Body of pancreas (tissue), 4 donors: ENCODE measurements around the gene DNAJC5G. TPM values are rescaled to one million over a fixed set of nuclear protein-coding genes. Genes with fewer than 3 reads are reported as not detected.

Experiments used
- ATAC-seq: fragments of 150-250 bp; one replicate; pipeline ENCODE4 v1.9.1; 2016
- DNase-seq, 4 donors: peaks; one replicate each; pipeline ENCODE4 v3.0.0-alpha.2; 2019
- H3K27ac ChIP-seq, 4 donors: fragments of 200-600 bp; sonication (generic); 1 replicate in 3 of 4; 2 replicates in 1 of 4; pipeline versions ENCODE4 v1.5.1 to v1.6.1; 2016 to 2019; ENCODE audit warnings: mild to moderate bottlenecking in 1 of 4, mixed read lengths in 1 of 4, moderate library complexity in 1 of 4
- H3K27me3 ChIP-seq, 2 donors: fragments of 200-600 bp; sonication (generic); one replicate each; pipeline ENCODE4 v1.6.0; 2016; ENCODE audit warnings: mild to moderate bottlenecking in 1 of 2
- H3K36me3 ChIP-seq, 2 donors: fragments of 200-600 bp; sonication (generic); replicated peaks in 1 of 2; 2 replicates each; pipeline ENCODE4 v1.5.1; 2016; ENCODE audit warnings: low read depth in 2 of 2; ENCODE audit not compliant: insufficient read depth in 1 of 2
- H3K4me1 ChIP-seq: fragments of 200-600 bp; sonication (generic); one replicate; pipeline ENCODE4 v1.6.0; 2016
- H3K4me3 ChIP-seq, 2 donors: fragments of 200-600 bp; sonication (generic); 1 replicate in 1 of 2; 2 replicates in 1 of 2; pipeline ENCODE4 v1.5.1; 2016 to 2019
- H3K9me3 ChIP-seq, 3 donors: fragments of 200-600 bp; sonication (generic); 1 replicate in 2 of 3; 2 replicates in 1 of 3; pipeline ENCODE4 v1.5.1; 2016
- CTCF ChIP-seq, 7 experiments: fragments of 450-650 bp in 4 of 7; fragments of 200-600 bp in 3 of 7; sonication (generic) in 3 of 7; IDR thresholded peaks; one replicate each; pipeline ENCODE4 v1.5.1; 2016 to 2019; ENCODE audit warnings: antibody characterized with exemption in 7 of 7
- POLR2A ChIP-seq, 3 donors: fragments of 450-650 bp; IDR thresholded peaks; one replicate each; pipeline ENCODE4 v1.6.1; 2016; ENCODE audit warnings: antibody characterized with exemption in 3 of 3, mild to moderate bottlenecking in 2 of 3
- WGBS, 2 donors: methylation state at CpG; one replicate each; pipeline ENCODE4 v1.1.5; 2017; 5-methylcytosine and 5-hydroxymethylcytosine counted together
- intact Hi-C: fragments of 100-400 bp; cut with DNase I; formaldehyde crosslinking; loops from one replicate; pipeline ENCODE4 v1.15.1; 2023
- total RNA-seq, 2 donors: library from RNA; depleted of rRNA; stranded (reverse); fragments of >200 nt; gene quantifications; one replicate each; pipeline ENCODE4 v1.1.0, GENCODE V29; 2016

Gene DNAJC5G
- total RNA-seq, 2 donors from 2014 or later = 1.3 TPM; not detected in 1

GRCh38 chr2:27261926-27262298 lies 13.3 kb upstream of the DNAJC5G start:
- WGBS, 2 donors = 8 to 16% methylated on average over 16 to 18 of the region's 40 CpGs
- Histone ChIP-seq H3K4me3 (no peak overlapping the region), H3K4me1 (peaks cover 37% of the 10 kb centered on the region), H3K9me3 (no peaks in the 10 kb centered on the region), H3K36me3 (no peaks in the 10 kb centered on the region), H3K27me3 (peaks cover 0 to 41% of the 10 kb centered on the region in 2 donors), H3K27ac (no peak overlapping the region)
- DNase-seq (no peak), ATAC-seq (no peak)
- TF ChIP-seq POLR2A (IDR thresholded peaks at IDR 0.05) (no peak), CTCF (IDR thresholded peaks at IDR 0.05) (no peak)
- intact Hi-C loops = no loop called here

DNA sequence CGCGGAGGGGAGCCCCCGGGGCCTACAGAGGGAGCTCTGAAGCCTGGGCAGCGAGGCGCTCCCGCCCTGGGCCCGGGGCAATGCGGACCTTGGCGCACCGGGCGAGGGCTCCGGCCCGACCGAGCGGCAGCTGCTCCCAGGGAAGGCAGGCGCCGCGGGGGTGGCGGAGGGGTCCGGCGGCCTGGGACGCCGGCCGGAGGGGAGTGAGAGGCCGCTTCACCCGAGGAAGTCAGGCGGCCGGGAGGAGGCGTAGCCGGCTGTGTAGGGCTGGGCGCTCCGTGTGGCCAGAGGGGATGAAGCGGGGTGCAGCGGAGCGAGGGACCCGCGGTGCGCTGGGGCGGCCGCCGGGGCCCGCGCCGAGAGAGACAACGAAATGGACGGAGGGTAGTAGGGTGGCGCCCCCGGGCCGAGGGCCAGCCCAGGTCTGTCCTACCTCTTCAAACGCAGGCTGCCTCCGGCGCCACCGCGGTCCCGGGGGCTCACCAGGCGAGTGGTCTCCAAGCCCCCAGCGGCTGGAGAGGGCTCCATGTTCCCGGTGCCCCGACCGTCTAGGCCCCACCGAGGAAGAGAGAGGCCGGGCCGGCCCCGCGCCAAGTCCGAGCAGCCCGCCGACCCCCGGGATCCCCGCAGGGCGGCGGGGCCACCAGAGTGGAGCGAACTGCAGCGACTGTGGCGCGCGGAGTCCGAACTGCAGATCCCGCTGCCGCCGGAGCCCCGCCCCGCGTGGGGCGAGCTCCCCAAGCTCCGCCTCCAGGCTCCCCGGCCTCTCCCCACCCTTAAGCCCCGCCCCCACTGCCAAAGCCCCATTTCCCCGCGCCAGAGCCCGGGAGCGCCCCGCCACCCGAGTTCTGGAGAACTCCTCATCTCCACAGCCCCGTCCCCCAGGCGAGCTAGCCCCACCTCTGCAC lies 12.6 kb upstream of the DNAJC5G start, which contains the start of gene SLC30A3:
TSS of gene SLC30A3 (minus strand) at position 669 of the 908 bp plus-strand sequence. CDS start at position 528, 141 bp downstream.
- Histone ChIP-seq H3K27me3 (peaks cover 0 to 44% of the 10 kb centered on the region in 2 donors), H3K9me3 (no peaks in the 10 kb centered on the region), H3K4me3 (peak within 1 kb of the TSS; percentile 22 to 36), H3K4me1 (peaks cover 37% of the 10 kb centered on the region), H3K36me3 (no peaks in the 10 kb centered on the region), H3K27ac (no peak within 1 kb of the TSS)
- intact Hi-C loops = no loop called here
- TF ChIP-seq POLR2A (IDR thresholded peaks at IDR 0.05) (no peak), CTCF (IDR thresholded peaks at IDR 0.05) (no peak)
- peak; percentile 59 to 74 (median 61) for DNase-seq
- ATAC-seq = peak; percentile 58
- 1% methylated on average over 46 to 80 of the region's 96 CpGs for WGBS, 2 donors

DNA sequence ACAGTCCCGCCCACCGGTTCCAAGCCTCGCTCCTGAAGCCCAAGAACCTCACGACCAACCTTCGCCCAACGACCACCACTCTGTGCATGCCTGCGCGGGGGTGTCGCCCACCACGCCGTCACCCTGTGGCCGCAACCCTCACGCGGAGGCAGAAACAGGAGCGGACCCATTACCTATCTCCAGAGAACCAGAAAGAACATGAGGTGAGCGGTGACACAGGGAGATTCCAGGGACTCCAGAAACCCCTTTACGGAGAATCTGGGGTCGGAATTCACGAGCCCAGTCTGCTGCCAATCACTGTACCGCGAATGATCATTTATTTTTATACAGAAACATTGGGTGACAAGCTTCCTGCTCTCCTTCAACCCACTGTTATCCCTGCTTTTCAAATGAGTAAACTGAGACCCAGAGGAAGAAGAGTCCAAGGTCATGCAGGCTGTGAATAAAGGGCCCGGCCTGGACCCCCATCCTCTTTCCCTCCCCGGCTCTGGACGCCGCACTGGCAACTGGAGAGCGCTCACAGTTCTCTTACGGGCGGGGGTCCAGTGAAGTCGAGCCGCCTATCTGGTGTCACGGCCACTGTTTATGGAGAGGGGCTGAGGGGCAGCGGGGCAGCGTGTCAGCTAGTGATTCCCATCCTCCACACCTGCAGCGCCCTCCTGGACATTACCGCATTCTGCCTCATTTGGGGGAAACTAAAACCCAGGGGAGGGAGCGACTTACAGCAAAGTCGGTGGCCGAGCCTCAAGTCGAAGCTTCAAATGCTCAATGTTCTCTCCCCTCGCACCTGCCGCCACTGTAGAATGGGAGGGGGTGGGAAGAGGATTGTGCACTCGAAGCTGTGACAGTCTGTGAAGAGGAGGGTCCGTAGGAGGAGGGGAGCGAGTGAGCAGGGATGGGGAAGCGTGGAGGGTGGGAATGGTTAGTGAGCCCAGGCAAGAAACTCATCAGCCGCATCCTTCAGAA lies 11.7 kb upstream of the DNAJC5G start:
- H3K36me3 ChIP-seq = no peaks in the 10 kb centered on the region
- peak overlapping the region in 1 of 2 donors; percentile 22 for H3K4me3 ChIP-seq
- no peak for DNase-seq
- H3K27me3 ChIP-seq = peaks cover 0 to 44% of the 10 kb centered on the region in 2 donors
- WGBS, 2 donors = 2 to 5% methylated on average over 20 to 46 of the region's 46 CpGs
- intact Hi-C loops = no loop called here
- no peak for TF ChIP-seq POLR2A (IDR thresholded peaks at IDR 0.05)
- no peak for TF ChIP-seq CTCF (IDR thresholded peaks at IDR 0.05)
- H3K4me1 ChIP-seq = peaks cover 37% of the 10 kb centered on the region
- no peak for ATAC-seq
- no peak overlapping the region for H3K27ac ChIP-seq
- no peaks in the 10 kb centered on the region for H3K9me3 ChIP-seq

DNA sequence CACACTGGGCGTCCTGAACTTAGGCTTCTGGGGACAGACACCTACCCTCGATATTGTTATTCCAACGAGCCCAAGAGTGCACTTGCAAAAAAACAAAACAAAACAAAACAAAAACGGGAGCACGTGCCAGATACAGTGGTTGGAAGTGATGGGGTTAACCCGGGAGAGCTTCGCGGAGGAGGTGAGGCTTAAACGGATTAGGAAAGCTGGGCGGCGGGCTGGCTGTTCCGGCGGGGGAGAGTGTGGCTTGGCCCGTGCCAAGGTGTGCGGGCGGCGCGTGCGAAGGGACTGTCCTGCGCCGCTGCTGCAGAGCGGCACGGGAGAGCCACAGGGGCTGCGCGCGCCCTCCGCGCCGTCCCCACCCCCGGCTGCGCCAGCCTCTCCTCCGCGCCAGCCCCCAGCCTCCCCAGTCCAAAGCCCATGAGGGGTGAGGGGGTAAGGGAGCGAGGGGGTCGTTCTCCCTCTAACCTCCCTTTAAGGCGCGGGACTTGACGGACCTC lies 10.9 kb upstream of the DNAJC5G start:
- ATAC-seq (no peak), DNase-seq (no peak)
- Histone ChIP-seq H3K4me1 (peaks cover 37% of the 10 kb centered on the region), H3K9me3 (no peaks in the 10 kb centered on the region), H3K27ac (no peak overlapping the region), H3K4me3 (no peak overlapping the region), H3K36me3 (no peaks in the 10 kb centered on the region), H3K27me3 (peaks cover 0 to 44% of the 10 kb centered on the region in 2 donors)
- intact Hi-C loops = no loop called here
- 0% methylated on average over 20 to 29 of the region's 38 CpGs for WGBS, 2 donors
- TF ChIP-seq CTCF (IDR thresholded peaks at IDR 0.05) (no peak), POLR2A (IDR thresholded peaks at IDR 0.05) (no peak)
